ENCODE data around the gene MNAT1.

- TF ChIP-seq, protein P1, sequence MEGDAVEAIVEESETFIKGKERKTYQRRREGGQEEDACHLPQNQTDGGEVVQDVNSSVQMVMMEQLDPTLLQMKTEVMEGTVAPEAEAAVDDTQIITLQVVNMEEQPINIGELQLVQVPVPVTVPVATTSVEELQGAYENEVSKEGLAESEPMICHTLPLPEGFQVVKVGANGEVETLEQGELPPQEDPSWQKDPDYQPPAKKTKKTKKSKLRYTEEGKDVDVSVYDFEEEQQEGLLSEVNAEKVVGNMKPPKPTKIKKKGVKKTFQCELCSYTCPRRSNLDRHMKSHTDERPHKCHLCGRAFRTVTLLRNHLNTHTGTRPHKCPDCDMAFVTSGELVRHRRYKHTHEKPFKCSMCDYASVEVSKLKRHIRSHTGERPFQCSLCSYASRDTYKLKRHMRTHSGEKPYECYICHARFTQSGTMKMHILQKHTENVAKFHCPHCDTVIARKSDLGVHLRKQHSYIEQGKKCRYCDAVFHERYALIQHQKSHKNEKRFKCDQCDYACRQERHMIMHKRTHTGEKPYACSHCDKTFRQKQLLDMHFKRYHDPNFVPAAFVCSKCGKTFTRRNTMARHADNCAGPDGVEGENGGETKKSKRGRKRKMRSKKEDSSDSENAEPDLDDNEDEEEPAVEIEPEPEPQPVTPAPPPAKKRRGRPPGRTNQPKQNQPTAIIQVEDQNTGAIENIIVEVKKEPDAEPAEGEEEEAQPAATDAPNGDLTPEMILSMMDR (IDR thresholded peaks at IDR 0.05) = no peak
- no peak for TF ChIP-seq POLR2A (IDR thresholded peaks at IDR 0.05)
These were observed 1.6 kb upstream of the MNAT1 start for GRCh38 chr14:60732840-60733483.
